Hepatocyte (in vitro differentiated cells): ENCODE results near the gene SLC9A8. TPM values are rescaled to one million over a fixed set of nuclear protein-coding genes. Genes with fewer than 3 reads are reported as not detected.

Source experiments
- DNase-seq: peaks from one replicate; pipeline ENCODE4 v3.0.0-alpha.2; 2016; ENCODE audit warnings: low spot score
- H2AFZ ChIP-seq: fragments of 200-600 bp; sonication (generic); 2 replicates; pipeline ENCODE4 v1.6.0; 2016; ENCODE audit warnings: antibody characterized with exemption, mild to moderate bottlenecking
- H3K27ac ChIP-seq: fragments of 200-600 bp; sonication (generic); 2 replicates; pipeline ENCODE4 v1.5.1; 2016; ENCODE audit warnings: mild to moderate bottlenecking
- H3K27me3 ChIP-seq: fragments of 200-600 bp; sonication (generic); 2 replicates; pipeline ENCODE4 v1.6.1; 2016
- H3K36me3 ChIP-seq: fragments of 200-600 bp; sonication (generic); replicated peaks from 2 replicates; pipeline ENCODE4 v1.5.1; 2016; ENCODE audit warnings: low read depth; ENCODE audit not compliant: insufficient read depth
- H3K4me1 ChIP-seq: fragments of 200-600 bp; sonication (generic); 2 replicates; pipeline ENCODE4 v1.5.1; 2016; ENCODE audit warnings: mild to moderate bottlenecking, moderate library complexity; ENCODE audit not compliant: insufficient read depth
- H3K4me2 ChIP-seq: fragments of 200-600 bp; sonication (generic); 2 replicates; pipeline ENCODE4 v1.6.0; 2016
- H3K4me3 ChIP-seq: fragments of 200-600 bp; sonication (generic); 2 replicates; pipeline ENCODE4 v1.5.1; 2016; ENCODE audit warnings: mild to moderate bottlenecking
- H3K79me2 ChIP-seq: fragments of 200-600 bp; sonication (generic); 2 replicates; pipeline ENCODE4 v1.6.0; 2017; ENCODE audit warnings: mild to moderate bottlenecking
- H3K9me2 ChIP-seq: fragments of 200-600 bp; sonication (generic); replicated peaks from 2 replicates; pipeline ENCODE4 v1.6.0; 2017; ENCODE audit warnings: mild to moderate bottlenecking; ENCODE audit not compliant: insufficient read depth
- H3K9me3 ChIP-seq: fragments of 200-600 bp; sonication (generic); 2 replicates; pipeline ENCODE4 v1.5.1; 2016; ENCODE audit warnings: low read depth, mild to moderate bottlenecking
- H4K20me1 ChIP-seq: fragments of 200-600 bp; sonication (generic); 2 replicates; pipeline ENCODE4 v1.6.0; 2016; ENCODE audit warnings: mild to moderate bottlenecking; ENCODE audit not compliant: insufficient read depth, poor library complexity, severe bottlenecking
- CTCF ChIP-seq: fragments of 200-600 bp; sonication (generic); IDR thresholded peaks from 2 replicates; pipeline ENCODE4 v1.5.1; 2016; ENCODE audit warnings: antibody characterized with exemption, mild to moderate bottlenecking; ENCODE audit not compliant: poor library complexity
- EZH2 ChIP-seq: fragments of 200-600 bp; sonication (generic); IDR thresholded peaks from 2 replicates; pipeline ENCODE4 v1.6.1; 2016; ENCODE audit warnings: antibody characterized with exemption, mild to moderate bottlenecking, borderline replicate concordance
- EZH2phosphoT487 ChIP-seq: fragments of 200-600 bp; sonication (generic); IDR thresholded peaks from one replicate; pipeline ENCODE4 v1.6.1; 2018; ENCODE audit warnings: antibody characterized with exemption, mild to moderate bottlenecking, low read depth, moderate library complexity; ENCODE audit not compliant: unreplicated experiment, severe bottlenecking
- WGBS: methylation state at CpG from one replicate; pipeline ENCODE4 v1.1.6; 2016; ENCODE audit warnings: low lambda C conversion rate; ENCODE audit errors: missing lambda C conversion rate; 5-methylcytosine and 5-hydroxymethylcytosine counted together
- polyA plus RNA-seq: library from polyadenylated mRNA; unstranded; fragments of >200 nt; fragmentation: Nextera tagmentation; extraction: Ambion mirVana; gene quantifications from 2 replicates; pipeline ENCODE4 v1.2.1, GENCODE V29; 2016
- total RNA-seq: library from RNA; depleted of rRNA; stranded (reverse); fragments of >200 nt; gene quantifications from 2 replicates; pipeline ENCODE4 v1.2.3, GENCODE V29; 2014

The SLC9A8 gene
- total and polyA plus RNA-seq, 2 experiments from 2014 or later = 4.9 to 6.7 TPM

GRCh38 chr20:49831022-49831769 is 18.6 kb downstream of the SLC9A8 start:
- peak overlapping the region; percentile 53 for H3K27ac ChIP-seq
- H3K4me2 ChIP-seq = no peak overlapping the region
- WGBS = 79% methylated on average over 11 of the region's 11 CpGs
- no peak overlapping the region for H3K4me3 ChIP-seq
- no peaks in the 10 kb centered on the region for H3K79me2 ChIP-seq
- no peaks in the 10 kb centered on the region for H3K9me2 ChIP-seq
- TF ChIP-seq CTCF (no peak), EZH2 (no peak), EZH2phosphoT487 (no peak)
- no peak overlapping the region for H2AFZ ChIP-seq
- H3K9me3 ChIP-seq = no peaks in the 10 kb centered on the region
- H3K36me3 ChIP-seq = no peaks in the 10 kb centered on the region
- H4K20me1 ChIP-seq = no peaks in the 10 kb centered on the region
- H3K27me3 ChIP-seq = no peaks in the 10 kb centered on the region
- H3K4me1 ChIP-seq = peaks cover 6% of the 10 kb centered on the region
- no peak for DNase-seq

GRCh38 chr20:49831770-49832631 is 19.4 kb downstream of the SLC9A8 start:
- 84% methylated on average over 12 of the region's 12 CpGs for whole genome bisulfite sequencing
- Histone ChIP-seq H3K27ac (peak overlapping the region; percentile 53), H4K20me1 (no peaks in the 10 kb centered on the region), H3K4me1 (peaks cover 6% of the 10 kb centered on the region), H3K9me2 (no peaks in the 10 kb centered on the region), H3K36me3 (no peaks in the 10 kb centered on the region), H3K4me3 (no peak overlapping the region), H3K27me3 (no peaks in the 10 kb centered on the region), H2AFZ (no peak overlapping the region), H3K9me3 (no peaks in the 10 kb centered on the region), H3K79me2 (no peaks in the 10 kb centered on the region), H3K4me2 (no peak overlapping the region)
- no peak for TF ChIP-seq EZH2
- no peak for TF ChIP-seq CTCF
- TF ChIP-seq EZH2phosphoT487 = no peak
- no peak for DNase-seq

GRCh38 chr20:49832632-49833327 is 20.2 kb downstream of the SLC9A8 start:
- Histone ChIP-seq H3K4me2 (no peak overlapping the region), H3K9me2 (no peaks in the 10 kb centered on the region), H3K27me3 (no peaks in the 10 kb centered on the region), H3K4me3 (no peak overlapping the region), H3K79me2 (no peaks in the 10 kb centered on the region), H2AFZ (no peak overlapping the region), H4K20me1 (no peaks in the 10 kb centered on the region), H3K27ac (peak overlapping the region; percentile 53), H3K36me3 (no peaks in the 10 kb centered on the region), H3K4me1 (peaks cover 6% of the 10 kb centered on the region), H3K9me3 (no peaks in the 10 kb centered on the region)
- no peak for TF ChIP-seq EZH2phosphoT487
- no peak for TF ChIP-seq CTCF
- TF ChIP-seq EZH2 = no peak
- 83% methylated on average over 13 of the region's 13 CpGs for WGBS
- DNase-seq = no peak
